EH (cell line): Measurements from ENCODE around the gene FAM53A.

Source experiments
- DNase-seq: peaks from one replicate; pipeline ENCODE4 v3.0.0-alpha.2; 2015; ENCODE audit warnings: low read depth

Gene FAM53A

DNA sequence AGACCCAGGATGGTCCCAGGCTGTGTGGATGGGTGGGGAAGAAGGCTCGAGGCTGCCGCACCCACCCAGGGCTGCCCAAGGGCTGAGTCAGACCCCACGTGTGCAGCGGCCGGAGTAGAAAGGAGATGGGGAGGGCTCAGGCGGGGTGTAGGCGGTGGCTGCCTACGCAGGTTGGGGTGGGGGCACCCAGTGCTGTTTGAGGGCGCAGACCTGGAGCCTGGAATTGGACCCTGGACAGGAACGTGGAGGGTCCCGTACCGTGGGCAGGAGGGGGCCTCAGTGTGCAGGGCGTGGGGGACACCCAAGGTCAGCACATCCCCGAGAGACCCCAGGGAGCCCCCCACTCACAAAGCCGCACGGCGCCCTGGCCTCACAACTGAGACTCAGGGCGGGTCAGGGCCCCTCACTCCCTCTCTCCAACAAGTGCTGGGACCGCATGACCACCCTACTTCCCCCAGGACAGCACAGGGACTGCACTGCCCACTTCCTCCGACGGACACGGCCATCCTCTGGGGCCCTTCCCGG lies 79.9 kb downstream of the FAM53A start:
- peak; percentile 3 for DNase-seq

DNA sequence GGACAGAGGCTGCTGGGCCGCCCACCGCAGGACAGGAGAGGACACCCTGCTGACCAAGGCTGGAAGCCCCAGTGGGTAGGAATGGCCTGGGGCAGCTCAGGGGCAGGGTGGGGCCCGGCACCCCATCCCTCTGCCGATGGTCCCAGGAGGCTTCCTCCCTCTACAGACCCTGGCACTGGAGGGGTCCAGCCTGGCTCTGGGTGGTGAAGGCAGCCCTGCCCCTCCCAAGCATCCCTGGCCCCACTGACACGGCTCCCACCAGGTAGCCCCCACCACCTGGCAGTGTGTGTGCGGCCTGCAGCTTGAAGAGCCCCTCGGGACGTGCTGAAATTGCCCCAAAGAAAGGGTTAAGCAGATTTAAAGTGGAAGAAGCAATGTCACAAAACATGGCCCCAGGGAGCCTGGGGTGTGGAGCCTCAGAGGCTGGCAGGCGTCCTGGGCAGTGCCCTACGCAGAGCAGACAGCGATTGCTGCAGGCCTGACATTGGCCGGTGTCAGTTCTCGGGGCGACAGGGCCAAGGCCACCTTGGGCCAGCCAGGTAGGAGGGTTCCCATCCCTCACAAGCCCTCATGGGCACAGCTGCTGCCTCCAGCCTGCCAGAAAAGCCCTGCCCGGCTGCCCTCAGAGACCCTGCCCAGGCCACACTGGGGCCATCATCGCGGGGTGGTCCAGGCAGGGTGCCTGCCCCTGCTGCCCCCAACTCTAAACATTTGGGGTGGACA lies 80.5 kb downstream of the FAM53A start:
- no peak for DNase-seq

GRCh38 chr4:1602655-1603412 lies 81.3 kb downstream of the FAM53A start:
- DNase-seq: no peak

DNA sequence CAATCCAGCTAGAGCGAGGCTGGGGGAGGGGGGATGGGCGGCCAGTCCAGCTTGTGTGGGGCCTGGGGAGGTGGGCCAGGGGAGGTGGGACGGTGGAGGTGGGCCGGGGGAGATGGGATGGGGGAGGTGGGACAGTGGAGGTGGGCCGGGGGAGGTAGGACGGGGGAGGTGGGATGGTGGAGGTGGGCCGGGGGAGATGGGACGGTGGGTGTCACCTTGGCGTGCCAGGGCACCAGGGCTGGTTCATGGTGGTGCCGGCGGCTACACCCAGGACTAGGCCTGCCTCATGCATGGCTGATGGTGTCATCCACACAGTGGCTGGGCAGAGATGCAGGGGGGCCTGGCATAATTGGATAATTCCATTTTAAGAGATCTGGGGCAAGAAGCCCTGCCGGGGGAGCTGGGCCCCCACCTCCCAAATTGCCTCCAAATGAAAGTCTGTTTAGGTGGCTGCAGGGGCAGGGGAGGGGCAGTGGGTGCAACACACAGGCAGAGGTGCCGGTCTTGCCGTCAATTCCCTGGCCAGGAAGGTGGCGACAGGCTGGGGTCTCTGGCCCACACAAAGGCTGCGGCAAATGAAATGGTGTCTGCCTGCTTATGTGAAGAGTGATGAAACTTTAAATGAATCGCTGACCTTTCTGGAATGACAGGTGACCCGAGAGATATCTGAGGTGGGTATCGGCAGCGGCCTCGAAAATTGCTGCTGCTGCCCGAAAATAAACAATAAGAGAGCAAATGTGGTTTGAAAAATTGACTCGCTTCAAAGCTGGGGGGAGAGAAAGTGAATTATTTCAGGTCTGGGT lies 82.1 kb downstream of the FAM53A start:
- DNase-seq: no peak

DNA sequence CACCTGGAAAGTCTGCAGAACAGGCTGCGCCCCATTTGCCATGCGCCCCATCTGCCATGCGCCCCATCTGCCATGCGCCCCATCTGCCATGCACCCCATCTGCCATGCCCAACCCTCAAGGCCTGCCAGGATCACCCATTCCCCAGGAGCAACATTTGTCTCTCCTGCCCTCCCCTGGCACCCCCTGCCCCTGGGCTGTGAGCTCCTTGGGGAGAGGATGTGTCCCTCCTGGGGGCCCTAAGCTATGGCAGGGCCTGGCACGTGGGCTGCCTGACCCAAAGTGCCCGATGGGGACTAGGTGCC lies 82.6 kb downstream of the FAM53A start:
- no peak for DNase-seq

- no peak for DNase-seq
These were observed 83.1 kb downstream of the FAM53A start for GRCh38 chr4:1600811-1601532.

GRCh38 chr4:1600211-1600780 lies 83.8 kb downstream of the FAM53A start:
- DNase-seq: no peak

DNA sequence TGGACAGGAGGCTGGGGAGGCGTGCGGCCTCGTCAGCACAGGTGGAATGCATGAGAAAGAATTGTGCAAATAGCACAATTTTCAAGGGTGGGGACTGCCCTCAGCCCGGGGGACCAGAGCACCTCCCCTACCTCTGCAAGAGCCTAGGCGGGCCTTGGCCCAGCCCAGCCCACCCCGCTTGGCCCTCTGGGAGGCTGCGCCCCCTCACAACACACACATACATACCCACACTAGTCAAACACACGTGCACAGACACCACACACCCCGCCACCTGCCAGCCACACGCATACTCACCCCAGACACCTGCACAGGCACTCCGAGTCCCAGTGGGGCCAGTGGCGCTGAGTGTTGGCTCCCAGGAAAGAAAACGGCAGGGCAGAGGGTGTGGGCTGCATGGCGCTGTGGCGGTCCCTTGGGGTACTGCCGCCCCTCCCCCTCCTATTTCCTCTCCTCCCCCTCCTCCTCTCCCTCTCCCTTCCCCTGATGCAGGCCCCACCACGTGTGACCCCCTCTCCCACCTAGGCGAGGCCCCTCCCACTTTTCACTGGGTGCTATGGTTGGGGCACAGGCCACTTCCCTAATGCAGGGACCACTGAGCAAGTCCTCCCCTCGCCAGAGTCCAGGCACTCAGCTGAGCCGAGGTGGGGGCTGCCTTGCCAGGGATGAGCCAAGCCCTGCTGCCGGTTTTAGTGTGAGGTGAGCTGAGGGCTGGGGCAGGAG lies 84.5 kb downstream of the FAM53A start:
- no peak for DNase-seq

- no peak for DNase-seq
These were observed 85.1 kb downstream of the FAM53A start for GRCh38 chr4:1599026-1599481.

- no peak for DNase-seq
These were observed 85.7 kb downstream of the FAM53A start for GRCh38 chr4:1598206-1599025.

GRCh38 chr4:1597021-1597931 lies 86.8 kb downstream of the FAM53A start:
- no peak for DNase-seq

DNA sequence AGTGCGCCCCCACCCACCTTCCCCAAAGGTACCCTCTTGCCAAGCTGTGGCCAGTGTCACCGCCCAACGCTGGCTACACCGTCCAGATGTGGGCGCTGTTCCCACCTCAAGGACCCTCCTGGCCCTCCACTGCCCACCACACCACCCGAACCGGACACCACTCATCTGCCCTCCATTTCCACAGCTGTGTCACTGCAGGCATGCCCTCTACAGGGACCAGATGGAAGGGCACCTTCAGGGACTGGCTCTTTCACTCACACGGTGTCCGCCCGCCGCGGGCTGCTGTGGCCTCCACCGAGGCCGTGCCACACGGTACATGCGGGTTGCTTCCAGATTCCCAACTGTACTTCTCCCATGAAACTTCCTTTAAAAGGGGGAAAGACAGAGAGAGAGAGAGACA lies 87.7 kb downstream of the FAM53A start:
- no peak for DNase-seq

- no peak for DNase-seq
These were observed 88.3 kb downstream of the FAM53A start for GRCh38 chr4:1595789-1596325.

DNA sequence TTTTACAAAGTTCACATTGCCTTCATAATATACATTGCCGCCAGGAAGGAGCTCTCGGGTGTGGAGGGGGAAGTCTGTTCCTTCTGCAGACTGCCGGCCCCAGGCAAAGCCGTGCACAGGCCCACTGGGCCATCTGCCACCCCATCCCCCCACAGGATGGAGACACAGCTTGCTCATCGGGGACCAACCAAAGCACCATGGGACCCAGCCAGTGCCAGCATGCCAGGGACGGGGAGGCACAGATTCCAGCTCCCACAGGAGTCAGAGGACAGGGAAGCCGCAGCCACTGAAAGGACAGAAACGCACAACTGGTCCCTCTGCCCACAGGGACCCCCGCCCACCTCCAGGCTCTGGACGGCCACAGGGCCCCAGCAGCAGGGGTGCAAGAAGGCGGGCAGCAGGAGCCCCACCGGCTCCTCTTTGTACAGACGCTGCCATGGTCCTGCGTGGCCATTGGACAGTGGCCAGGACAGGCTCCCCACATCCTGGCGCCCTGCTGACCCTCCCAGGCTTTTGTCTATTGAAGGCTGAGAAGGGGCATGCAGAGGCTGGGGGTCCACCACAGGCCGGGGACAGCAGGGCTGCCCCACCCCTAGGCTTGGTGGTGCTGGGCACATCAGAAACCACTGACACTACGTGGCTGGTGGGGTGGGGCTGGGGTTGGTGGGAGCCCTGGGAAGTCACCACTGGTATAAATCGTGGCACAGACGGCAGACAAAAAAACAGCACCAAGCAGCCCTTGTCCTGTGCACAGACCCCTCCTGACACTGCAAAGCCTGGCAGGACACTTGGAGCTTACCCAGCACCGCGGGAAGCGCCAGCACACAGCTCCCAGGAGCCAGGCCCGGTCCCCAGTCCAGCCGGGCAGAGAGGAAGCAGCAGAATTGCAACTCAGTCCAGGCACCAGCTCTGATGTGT lies 89.0 kb downstream of the FAM53A start:
- DNase-seq: no peak

GRCh38 chr4:1593881-1594345 lies 90.2 kb downstream of the FAM53A start:
- no peak for DNase-seq

DNA sequence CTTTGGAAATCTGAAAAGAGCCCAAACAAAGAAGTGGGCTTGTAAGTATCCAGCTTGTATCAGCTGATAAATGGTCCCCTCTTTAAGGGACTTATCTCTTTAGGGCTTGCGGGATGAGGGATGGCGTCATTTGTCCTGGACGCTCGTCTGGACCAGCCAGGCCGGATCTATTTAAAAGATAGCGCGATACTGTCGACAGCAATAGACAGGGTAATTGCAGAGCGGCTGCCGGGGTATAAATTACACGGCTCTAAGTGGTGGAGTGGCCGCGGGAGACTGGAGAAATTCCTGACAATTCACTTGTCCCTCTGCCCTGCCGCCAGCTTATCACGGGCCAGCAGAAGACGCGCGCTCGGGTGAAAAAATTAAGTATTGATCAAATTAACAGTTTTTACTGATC lies 90.7 kb downstream of the FAM53A start:
- DNase-seq: no peak

- no peak for DNase-seq
These were observed 91.2 kb downstream of the FAM53A start for GRCh38 chr4:1592709-1593417.
